ENCODE results near the gene SVOPL. TPM values are rescaled to one million over a fixed set of nuclear protein-coding genes. Genes with fewer than 3 reads are reported as not detected.

SVOPL gene
- total and polyA plus RNA-seq, 2 donors (not counting 1 experiment from before 2014, with no cell fraction given) = not detected

DNA sequence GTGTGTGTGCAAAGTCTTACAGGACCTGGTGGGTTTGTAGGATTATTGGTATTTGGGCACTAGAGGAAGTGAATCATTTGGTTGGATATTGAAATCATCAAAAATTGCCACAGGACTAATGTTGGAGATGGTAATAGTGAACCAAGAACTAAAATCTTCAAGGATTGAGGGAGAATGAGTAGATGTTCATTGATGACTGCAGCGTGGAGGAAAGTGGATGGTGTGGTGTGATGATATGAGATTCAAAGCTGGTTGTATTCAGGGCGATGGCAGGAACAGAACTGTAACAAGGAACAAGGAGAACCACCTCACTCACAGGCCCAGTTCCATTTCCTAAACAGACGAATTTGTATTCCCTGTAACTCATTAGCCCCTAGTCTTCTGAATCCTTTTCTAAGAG is 150.8 kb downstream of the SVOPL start:
- Histone ChIP-seq H3K79me2 (ENCODE audit: control insufficient read depth, insufficient read depth, low read length) (no peaks in the 10 kb centered on the region), H3K9ac (ENCODE audit: insufficient read depth, low read length) (no peak overlapping the region), H2AFZ (ENCODE audit: low read length) (no peak overlapping the region), H3K27me3 (ENCODE audit: control insufficient read depth, insufficient read depth, low read length) (no peaks in the 10 kb centered on the region), H3K36me3 (ENCODE audit: control insufficient read depth, insufficient read depth, low read length) (no peaks in the 10 kb centered on the region), H3K27ac (ENCODE audit: insufficient read depth, low read length) (no peak overlapping the region), H4K20me1 (ENCODE audit: control insufficient read depth, extremely low read depth, insufficient read depth, low read length) (no peaks in the 10 kb centered on the region), H3K4me1 (ENCODE audit: control insufficient read depth, extremely low read depth, insufficient read depth, low read length) (no peaks in the 10 kb centered on the region), H3K4me2 (ENCODE audit: extremely low read depth, insufficient read depth, low read length) (no peak overlapping the region), H3K4me3 (replicated peaks in 1 of 4; ENCODE audit: control extremely low read depth in 1 of 4, insufficient read depth in 1 of 4, low read depth in 3 of 4, low read length in 4 of 4) (no peak overlapping the region), H3K9me3 (ENCODE audit: control insufficient read depth, insufficient read depth, low read depth, low read length) (no peaks in the 10 kb centered on the region)
- no peak for TF ChIP-seq EZH2 (IDR thresholded peaks at IDR 0.05; ENCODE audit: low read length, missing control alignments)
- TF ChIP-seq, protein P1, sequence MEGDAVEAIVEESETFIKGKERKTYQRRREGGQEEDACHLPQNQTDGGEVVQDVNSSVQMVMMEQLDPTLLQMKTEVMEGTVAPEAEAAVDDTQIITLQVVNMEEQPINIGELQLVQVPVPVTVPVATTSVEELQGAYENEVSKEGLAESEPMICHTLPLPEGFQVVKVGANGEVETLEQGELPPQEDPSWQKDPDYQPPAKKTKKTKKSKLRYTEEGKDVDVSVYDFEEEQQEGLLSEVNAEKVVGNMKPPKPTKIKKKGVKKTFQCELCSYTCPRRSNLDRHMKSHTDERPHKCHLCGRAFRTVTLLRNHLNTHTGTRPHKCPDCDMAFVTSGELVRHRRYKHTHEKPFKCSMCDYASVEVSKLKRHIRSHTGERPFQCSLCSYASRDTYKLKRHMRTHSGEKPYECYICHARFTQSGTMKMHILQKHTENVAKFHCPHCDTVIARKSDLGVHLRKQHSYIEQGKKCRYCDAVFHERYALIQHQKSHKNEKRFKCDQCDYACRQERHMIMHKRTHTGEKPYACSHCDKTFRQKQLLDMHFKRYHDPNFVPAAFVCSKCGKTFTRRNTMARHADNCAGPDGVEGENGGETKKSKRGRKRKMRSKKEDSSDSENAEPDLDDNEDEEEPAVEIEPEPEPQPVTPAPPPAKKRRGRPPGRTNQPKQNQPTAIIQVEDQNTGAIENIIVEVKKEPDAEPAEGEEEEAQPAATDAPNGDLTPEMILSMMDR (conservative IDR thresholded peaks at IDR 0.05 in 1 of 2, IDR thresholded peaks at IDR 0.05 in 1 of 2; ENCODE audit: low read depth in 1 of 2, low read length in 2 of 2) = no peak
- DNase-seq (ENCODE audit: low read depth in 2 of 2) = no peak

DNA sequence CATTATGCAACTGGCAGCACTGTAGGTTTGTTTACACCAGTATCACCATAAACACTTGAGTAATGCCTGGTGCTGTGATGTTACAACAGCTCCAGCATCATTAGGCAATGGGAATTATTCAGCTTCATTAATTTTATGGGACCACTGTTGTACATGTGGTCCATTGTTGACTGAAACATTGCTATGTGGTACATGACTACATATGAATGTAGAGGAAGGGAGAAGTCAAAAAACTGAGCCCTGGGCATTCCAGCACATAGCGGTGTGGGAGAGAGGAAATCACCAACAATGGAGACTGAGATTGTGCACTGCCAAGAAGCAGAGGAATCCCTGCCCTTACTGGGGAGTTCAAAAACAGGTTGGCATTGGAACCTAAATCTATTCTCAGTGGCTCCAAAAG is 152.1 kb downstream of the SVOPL start:
- Histone ChIP-seq H3K4me1 (ENCODE audit: control insufficient read depth, extremely low read depth, insufficient read depth, low read length) (no peaks in the 10 kb centered on the region), H4K20me1 (ENCODE audit: control insufficient read depth, extremely low read depth, insufficient read depth, low read length) (no peaks in the 10 kb centered on the region), H3K4me3 (replicated peaks in 1 of 4; ENCODE audit: control extremely low read depth in 1 of 4, insufficient read depth in 1 of 4, low read depth in 3 of 4, low read length in 4 of 4) (no peak overlapping the region), H3K27me3 (ENCODE audit: control insufficient read depth, insufficient read depth, low read length) (no peaks in the 10 kb centered on the region), H3K27ac (ENCODE audit: insufficient read depth, low read length) (no peak overlapping the region), H3K4me2 (ENCODE audit: extremely low read depth, insufficient read depth, low read length) (no peak overlapping the region), H2AFZ (ENCODE audit: low read length) (no peak overlapping the region), H3K9me3 (ENCODE audit: control insufficient read depth, insufficient read depth, low read depth, low read length) (no peaks in the 10 kb centered on the region), H3K36me3 (ENCODE audit: control insufficient read depth, insufficient read depth, low read length) (no peaks in the 10 kb centered on the region), H3K9ac (ENCODE audit: insufficient read depth, low read length) (no peak overlapping the region), H3K79me2 (ENCODE audit: control insufficient read depth, insufficient read depth, low read length) (no peaks in the 10 kb centered on the region)
- TF ChIP-seq, protein P1 (conservative IDR thresholded peaks at IDR 0.05 in 1 of 2, IDR thresholded peaks at IDR 0.05 in 1 of 2; ENCODE audit: low read depth in 1 of 2, low read length in 2 of 2) = no peak
- no peak for TF ChIP-seq EZH2 (IDR thresholded peaks at IDR 0.05; ENCODE audit: low read length, missing control alignments)
- peak in 1 of 2 donors; percentile 6 for DNase-seq (ENCODE audit: low read depth in 2 of 2)

DNA sequence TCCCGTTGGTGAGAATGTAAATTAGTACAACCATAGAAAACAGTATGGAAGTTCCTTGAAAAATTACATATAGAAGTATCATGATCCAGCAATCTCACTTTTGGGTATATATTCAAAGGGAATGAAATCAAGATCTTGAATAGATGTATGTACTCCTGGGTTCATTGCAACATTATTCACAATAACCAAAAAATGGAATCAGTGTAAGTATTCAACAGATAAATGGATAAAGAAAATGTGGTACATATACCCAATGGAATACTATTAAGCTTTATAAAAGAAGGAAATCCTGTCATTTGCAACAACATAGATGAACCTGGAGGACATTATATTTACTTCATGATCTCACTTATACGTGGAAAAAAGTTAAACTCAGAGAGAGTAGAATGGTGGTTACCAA is 154.3 kb downstream of the SVOPL start:
- Histone ChIP-seq H3K27me3 (ENCODE audit: control insufficient read depth, insufficient read depth, low read length) (no peaks in the 10 kb centered on the region), H3K4me1 (ENCODE audit: control insufficient read depth, extremely low read depth, insufficient read depth, low read length) (no peaks in the 10 kb centered on the region), H3K4me2 (ENCODE audit: extremely low read depth, insufficient read depth, low read length) (no peak overlapping the region), H3K4me3 (replicated peaks in 1 of 4; ENCODE audit: control extremely low read depth in 1 of 4, insufficient read depth in 1 of 4, low read depth in 3 of 4, low read length in 4 of 4) (no peak overlapping the region), H3K27ac (ENCODE audit: insufficient read depth, low read length) (no peak overlapping the region), H4K20me1 (ENCODE audit: control insufficient read depth, extremely low read depth, insufficient read depth, low read length) (no peaks in the 10 kb centered on the region), H3K9me3 (ENCODE audit: control insufficient read depth, insufficient read depth, low read depth, low read length) (no peaks in the 10 kb centered on the region), H3K36me3 (ENCODE audit: control insufficient read depth, insufficient read depth, low read length) (no peaks in the 10 kb centered on the region), H2AFZ (ENCODE audit: low read length) (no peak overlapping the region), H3K79me2 (ENCODE audit: control insufficient read depth, insufficient read depth, low read length) (no peaks in the 10 kb centered on the region), H3K9ac (ENCODE audit: insufficient read depth, low read length) (no peak overlapping the region)
- no peak for TF ChIP-seq EZH2 (IDR thresholded peaks at IDR 0.05; ENCODE audit: low read length, missing control alignments)
- TF ChIP-seq, protein P1 (conservative IDR thresholded peaks at IDR 0.05 in 1 of 2, IDR thresholded peaks at IDR 0.05 in 1 of 2; ENCODE audit: low read depth in 1 of 2, low read length in 2 of 2) = no peak
- DNase-seq (ENCODE audit: low read depth in 2 of 2) = no peak

Measured in fibroblast of lung (primary cell).